ENCODE data around the gene PDXP.

The PDXP gene

DNA sequence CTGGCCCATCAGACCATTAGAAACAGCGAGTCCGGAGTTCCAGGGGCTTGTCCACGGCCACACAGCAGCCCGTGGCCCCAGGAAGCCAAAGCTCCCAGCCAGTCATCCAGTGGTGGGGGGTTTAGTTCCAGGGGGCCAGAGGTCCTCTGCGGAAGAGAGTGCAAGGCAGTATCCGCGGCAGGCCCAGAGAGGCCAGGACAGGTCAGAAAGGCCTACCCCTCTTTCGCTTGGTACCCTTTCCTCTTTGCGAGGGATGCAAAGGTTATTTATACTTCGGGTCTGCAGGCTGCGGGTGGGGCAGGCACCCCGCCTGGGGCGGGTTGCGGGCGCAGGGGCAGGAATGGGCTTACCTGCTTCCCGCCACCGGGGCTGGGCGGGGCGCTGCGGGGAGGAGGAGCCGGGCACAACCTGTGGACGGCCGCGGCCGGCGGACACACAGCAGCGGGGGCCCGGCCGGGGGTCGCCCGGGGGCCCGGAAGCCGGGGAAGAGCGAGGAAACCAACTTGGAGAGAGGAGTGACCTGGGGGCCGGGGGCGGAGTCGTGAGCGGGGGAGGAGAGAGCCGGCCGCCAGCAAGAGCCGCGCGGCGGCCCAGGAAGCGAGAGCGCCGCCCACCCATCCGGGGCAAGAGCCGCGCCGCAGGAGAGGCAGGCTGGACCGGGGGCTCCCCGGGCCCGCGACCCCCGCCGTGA, 19.3 kb upstream of the PDXP start, which contains the start of gene SH3BP1:
TSS of gene SH3BP1 (plus strand) at position 600 of the 691 bp plus-strand sequence. CDS start 119 bp downstream, outside the sequence.
- Histone ChIP-seq H3K9me3 (ENCODE audit: control insufficient read depth, low read depth, low read length) (no peaks in the 10 kb centered on the region), H3K36me3 (ENCODE audit: control insufficient read depth, low read depth, low read length) (no peaks in the 10 kb centered on the region), H3K27ac (ENCODE audit: low read length) (no peak within 1 kb of the TSS), H3K4me1 (ENCODE audit: control insufficient read depth, low read depth, low read length) (peaks cover 12% of the 10 kb centered on the region), H3K4me3 (ENCODE audit: low read length) (peak within 1 kb of the TSS; percentile 67), H3K27me3 (ENCODE audit: control insufficient read depth, insufficient read depth, low read length) (no peaks in the 10 kb centered on the region), H3K9ac (ENCODE audit: low read length) (peak within 1 kb of the TSS; percentile 50)

DNA sequence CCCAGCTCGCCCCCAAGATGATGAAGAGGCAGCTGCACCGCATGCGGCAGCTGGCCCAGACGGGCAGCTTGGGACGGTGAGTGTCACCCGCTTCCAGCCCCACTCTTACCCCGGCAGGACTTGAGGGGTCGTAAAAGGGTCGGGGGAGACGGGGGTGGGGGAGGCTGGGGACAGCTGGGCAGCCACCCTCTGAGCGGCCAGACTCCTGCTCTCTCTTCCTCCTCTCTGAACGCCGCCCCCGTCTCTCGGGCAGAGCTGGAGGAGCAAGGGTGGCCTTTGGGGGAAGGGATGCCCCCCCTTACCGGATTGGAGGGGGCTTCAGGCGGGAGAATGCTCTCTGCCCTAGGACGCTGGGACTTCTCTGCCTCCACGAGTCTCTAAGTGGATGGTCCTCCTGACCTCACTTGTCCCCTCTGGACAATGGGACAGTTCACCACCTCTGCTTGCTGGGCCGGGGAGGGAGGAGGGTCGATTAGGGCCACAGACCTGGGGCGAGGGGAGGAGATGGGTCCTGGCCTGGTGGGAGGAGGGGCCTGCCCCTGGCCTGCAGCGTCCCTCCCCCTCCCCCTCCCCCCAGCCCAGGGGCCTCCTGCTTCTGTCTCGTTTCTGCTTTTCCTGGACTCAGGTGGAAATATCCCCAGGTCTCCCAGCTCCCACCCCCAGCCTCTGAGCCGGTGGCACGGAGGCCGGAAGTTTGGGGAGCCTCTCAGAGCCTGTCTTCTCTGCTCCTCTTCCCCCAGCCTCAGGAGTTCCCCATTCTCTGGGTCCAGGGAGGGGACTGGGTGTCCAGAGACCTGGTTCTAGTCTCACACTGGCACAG, 18.5 kb upstream of the PDXP start:
- H3K9ac ChIP-seq (ENCODE audit: low read length): peak overlapping the region; percentile 50
- H3K36me3 ChIP-seq (ENCODE audit: control insufficient read depth, low read depth, low read length): peaks cover 3% of the 10 kb centered on the region
- H3K4me1 ChIP-seq (ENCODE audit: control insufficient read depth, low read depth, low read length): peaks cover 11% of the 10 kb centered on the region

DNA sequence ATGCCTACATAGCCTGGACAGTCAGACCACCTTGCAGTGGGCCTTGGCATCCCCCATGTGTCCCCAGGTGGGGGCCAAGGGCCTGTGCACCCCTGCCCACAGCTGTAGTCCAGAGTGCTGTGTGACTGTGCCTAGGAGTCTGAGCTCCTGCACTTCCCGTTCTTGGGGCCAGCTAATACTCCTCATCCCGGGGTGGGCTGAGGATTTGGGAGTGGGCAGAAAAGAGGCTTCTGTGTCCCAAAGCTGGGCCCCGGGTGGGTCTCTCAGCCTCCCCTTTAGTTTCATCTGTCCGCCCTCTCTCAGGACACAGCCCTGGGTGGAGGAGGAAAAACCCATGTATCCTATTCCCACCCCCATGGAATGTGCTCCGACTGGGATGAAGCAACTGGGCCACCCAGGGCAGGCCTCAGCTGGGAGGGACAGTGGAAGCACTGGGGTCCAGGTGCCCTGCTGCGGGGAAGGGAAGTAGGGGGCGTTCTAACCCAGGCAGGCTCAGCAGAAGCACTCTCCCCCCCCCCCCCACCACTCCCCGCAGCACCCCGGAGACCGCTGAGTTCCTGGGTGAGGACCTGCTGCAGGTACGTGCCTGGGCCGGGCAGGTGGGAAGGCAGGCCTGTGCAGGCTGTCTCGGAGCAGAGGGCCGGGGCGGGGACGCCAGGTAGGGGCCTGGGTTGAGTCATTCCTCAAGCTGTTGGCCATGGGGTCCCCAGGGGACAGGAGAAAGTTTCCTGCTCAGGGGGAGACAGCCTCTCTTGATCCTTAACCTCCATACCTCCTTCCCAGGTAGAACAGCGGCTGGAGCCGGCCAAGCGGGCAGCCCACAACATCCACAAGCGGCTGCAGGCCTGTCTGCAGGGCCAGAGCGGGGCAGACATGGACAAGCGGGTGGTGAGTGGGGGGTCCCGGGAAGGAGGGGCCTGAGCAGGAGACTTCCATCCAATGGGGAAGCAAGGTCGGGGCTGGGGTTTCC, 17.6 kb upstream of the PDXP start:
- Histone ChIP-seq H3K36me3 (ENCODE audit: control insufficient read depth, low read depth, low read length) (peaks cover 8% of the 10 kb centered on the region), H3K9me3 (ENCODE audit: control insufficient read depth, low read depth, low read length) (no peaks in the 10 kb centered on the region), H3K27me3 (ENCODE audit: control insufficient read depth, insufficient read depth, low read length) (no peaks in the 10 kb centered on the region), H3K27ac (ENCODE audit: low read length) (no peak overlapping the region), H3K9ac (ENCODE audit: low read length) (no peak overlapping the region), H3K4me1 (ENCODE audit: control insufficient read depth, low read depth, low read length) (peaks cover 11% of the 10 kb centered on the region), H3K4me3 (ENCODE audit: low read length) (peak overlapping the region; percentile 67)

More for the DNA sequence above, 18.5 kb upstream of the PDXP start:
- Histone ChIP-seq H3K27me3 (ENCODE audit: control insufficient read depth, insufficient read depth, low read length) (no peaks in the 10 kb centered on the region), H3K27ac (ENCODE audit: low read length) (no peak overlapping the region), H3K4me3 (ENCODE audit: low read length) (peak overlapping the region; percentile 67), H3K9me3 (ENCODE audit: control insufficient read depth, low read depth, low read length) (no peaks in the 10 kb centered on the region)

DNA sequence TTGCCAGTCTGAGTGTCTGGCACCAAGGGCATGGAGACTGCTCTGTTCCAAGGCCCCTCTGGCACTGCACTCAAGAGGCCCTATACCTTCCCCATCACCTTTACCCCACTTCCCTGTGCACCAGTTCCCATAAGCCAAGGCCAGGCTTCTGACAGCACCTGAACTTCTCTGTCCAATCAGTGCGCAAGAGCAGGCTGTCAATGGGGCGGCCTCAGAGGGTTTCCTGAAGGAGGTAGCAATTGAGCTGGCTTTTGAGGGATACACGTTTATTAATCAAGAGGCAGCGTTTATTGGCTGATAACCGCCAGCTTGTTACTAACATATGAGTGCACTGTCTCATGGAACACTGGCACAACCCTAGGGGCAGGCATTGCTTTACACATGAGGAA, 17.0 kb upstream of the PDXP start:
- Histone ChIP-seq H3K27ac (ENCODE audit: low read length) (no peak overlapping the region), H3K9ac (ENCODE audit: low read length) (no peak overlapping the region), H3K36me3 (ENCODE audit: control insufficient read depth, low read depth, low read length) (peaks cover 10% of the 10 kb centered on the region), H3K4me1 (ENCODE audit: control insufficient read depth, low read depth, low read length) (peaks cover 8% of the 10 kb centered on the region), H3K9me3 (ENCODE audit: control insufficient read depth, low read depth, low read length) (no peaks in the 10 kb centered on the region), H3K27me3 (ENCODE audit: control insufficient read depth, insufficient read depth, low read length) (no peaks in the 10 kb centered on the region), H3K4me3 (ENCODE audit: low read length) (no peak overlapping the region)

DNA sequence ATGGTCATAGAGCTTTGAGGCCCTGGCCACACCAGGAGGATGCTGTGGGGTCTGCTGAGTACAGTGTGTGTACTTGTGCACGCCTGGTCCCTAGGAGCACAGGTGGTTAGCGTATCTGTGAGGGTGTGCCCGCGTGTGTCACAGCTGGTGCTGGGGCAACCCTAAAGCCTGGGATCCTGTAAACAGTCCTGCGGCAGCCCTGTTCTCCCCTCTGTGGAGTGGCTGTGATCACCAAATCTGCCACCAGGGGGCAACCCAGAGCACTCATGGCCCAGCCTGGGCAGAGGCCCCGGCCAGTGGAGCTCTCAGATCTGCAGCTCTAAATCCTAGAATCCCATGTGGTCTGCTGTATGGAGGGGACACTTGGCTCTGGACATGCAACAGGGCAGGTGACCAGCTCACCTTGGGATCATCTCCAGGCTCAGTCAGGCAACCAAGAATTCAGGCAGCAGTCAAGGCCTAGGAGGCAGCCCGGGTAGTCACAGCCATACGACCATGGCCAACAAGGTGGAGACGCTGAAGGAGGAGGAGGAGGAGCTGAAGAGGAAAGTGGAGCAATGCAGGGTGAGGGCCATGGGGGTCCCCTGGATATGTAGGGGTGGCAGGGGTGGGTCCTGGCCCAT, 15.2 kb upstream of the PDXP start:
- Histone ChIP-seq H3K4me1 (ENCODE audit: control insufficient read depth, low read depth, low read length) (peaks cover 6% of the 10 kb centered on the region), H3K27ac (ENCODE audit: low read length) (no peak overlapping the region), H3K9me3 (ENCODE audit: control insufficient read depth, low read depth, low read length) (no peaks in the 10 kb centered on the region), H3K9ac (ENCODE audit: low read length) (no peak overlapping the region), H3K27me3 (ENCODE audit: control insufficient read depth, insufficient read depth, low read length) (no peaks in the 10 kb centered on the region), H3K36me3 (ENCODE audit: control insufficient read depth, low read depth, low read length) (peaks cover 18% of the 10 kb centered on the region), H3K4me3 (ENCODE audit: low read length) (no peak overlapping the region)

DNA sequence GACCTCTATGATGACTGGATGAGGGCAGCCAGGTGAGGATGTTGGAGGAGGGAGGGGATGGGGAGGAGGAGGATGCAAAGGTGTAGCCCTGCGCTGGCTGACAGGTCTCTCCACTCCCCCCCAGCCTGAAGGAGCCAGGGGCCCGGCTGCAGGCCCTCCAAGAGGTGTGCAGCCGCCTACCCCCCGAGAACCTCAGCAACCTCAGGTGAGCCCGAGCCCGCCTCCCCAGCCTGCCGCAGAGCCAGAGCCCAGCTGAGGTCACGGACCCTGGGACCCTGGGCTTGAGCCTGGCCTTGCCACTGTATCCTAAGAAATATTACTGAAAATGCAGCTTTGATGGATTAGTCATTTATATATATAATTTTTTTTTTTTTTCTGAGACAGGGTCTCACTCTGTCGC, 11.2 kb upstream of the PDXP start:
- no peaks in the 10 kb centered on the region for H3K27me3 ChIP-seq (ENCODE audit: control insufficient read depth, insufficient read depth, low read length)
- no peak overlapping the region for H3K9ac ChIP-seq (ENCODE audit: low read length)
- H3K4me3 ChIP-seq (ENCODE audit: low read length): no peak overlapping the region
- H3K36me3 ChIP-seq (ENCODE audit: control insufficient read depth, low read depth, low read length): peaks cover 33% of the 10 kb centered on the region
- H3K4me1 ChIP-seq (ENCODE audit: control insufficient read depth, low read depth, low read length): no peaks in the 10 kb centered on the region
- no peaks in the 10 kb centered on the region for H3K9me3 ChIP-seq (ENCODE audit: control insufficient read depth, low read depth, low read length)
- H3K27ac ChIP-seq (ENCODE audit: low read length): no peak overlapping the region

DNA sequence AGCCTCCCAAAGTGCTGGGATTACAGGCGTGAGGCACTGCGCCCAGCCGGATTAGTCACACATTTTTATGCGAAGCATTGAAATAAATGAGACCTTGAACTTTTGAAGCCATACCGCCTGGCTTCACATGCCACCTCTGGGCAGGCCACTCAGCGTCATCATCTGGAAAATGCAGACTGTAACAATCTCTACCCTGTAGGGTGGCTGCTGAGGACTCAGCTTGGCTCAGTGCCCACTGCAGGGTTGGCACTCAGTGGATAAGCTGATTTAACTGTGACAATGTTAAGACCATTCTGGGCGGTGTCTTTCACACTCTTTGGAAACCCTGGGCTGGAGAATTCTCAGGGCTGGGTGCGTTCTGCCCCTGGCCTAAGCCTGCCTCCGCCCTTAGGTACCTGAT, 10.6 kb upstream of the PDXP start:
- Histone ChIP-seq H3K27me3 (ENCODE audit: control insufficient read depth, insufficient read depth, low read length) (no peaks in the 10 kb centered on the region), H3K36me3 (ENCODE audit: control insufficient read depth, low read depth, low read length) (peaks cover 33% of the 10 kb centered on the region), H3K9ac (ENCODE audit: low read length) (no peak overlapping the region)

DNA sequence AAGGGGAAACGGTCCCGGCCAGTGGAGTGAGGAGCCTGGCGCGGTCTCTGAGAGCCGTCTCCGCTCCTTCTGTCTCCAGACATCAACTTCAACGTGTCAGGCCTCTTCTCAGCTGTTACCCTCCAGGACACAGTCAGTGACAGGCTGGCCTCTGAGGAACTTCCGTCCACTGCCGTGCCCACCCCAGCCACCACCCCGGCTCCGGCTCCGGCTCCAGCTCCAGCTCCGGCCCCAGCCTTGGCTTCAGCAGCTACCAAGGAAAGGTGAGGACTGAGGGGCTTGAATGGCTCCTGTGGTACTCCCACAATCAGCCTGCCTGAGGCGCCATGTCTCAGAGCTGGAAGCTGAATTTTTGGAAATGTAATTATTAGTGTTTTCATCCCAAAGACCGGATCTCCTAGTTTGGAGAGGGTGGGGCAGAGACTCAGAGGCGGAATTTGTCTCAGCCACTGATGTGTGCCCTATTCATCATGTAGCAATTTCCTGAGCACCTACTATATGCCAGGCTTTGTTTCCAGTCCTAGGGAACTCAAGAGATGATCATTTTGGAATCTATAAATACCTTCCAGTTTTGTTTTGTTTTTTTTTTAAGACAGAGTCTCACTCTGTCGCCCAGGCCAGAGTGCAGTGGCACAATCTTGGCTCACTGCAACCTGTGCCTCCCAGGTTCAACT, 7.9 kb upstream of the PDXP start:
- Histone ChIP-seq H3K4me1 (ENCODE audit: control insufficient read depth, low read depth, low read length) (no peaks in the 10 kb centered on the region), H3K27ac (ENCODE audit: low read length) (no peak overlapping the region), H3K9ac (ENCODE audit: low read length) (no peak overlapping the region), H3K9me3 (ENCODE audit: control insufficient read depth, low read depth, low read length) (no peaks in the 10 kb centered on the region), H3K27me3 (ENCODE audit: control insufficient read depth, insufficient read depth, low read length) (no peaks in the 10 kb centered on the region), H3K36me3 (ENCODE audit: control insufficient read depth, low read depth, low read length) (peaks cover 29% of the 10 kb centered on the region), H3K4me3 (ENCODE audit: low read length) (no peak overlapping the region)

More for the DNA sequence above, 10.6 kb upstream of the PDXP start:
- Histone ChIP-seq H3K9me3 (ENCODE audit: control insufficient read depth, low read depth, low read length) (no peaks in the 10 kb centered on the region), H3K27ac (ENCODE audit: low read length) (no peak overlapping the region), H3K4me1 (ENCODE audit: control insufficient read depth, low read depth, low read length) (no peaks in the 10 kb centered on the region), H3K4me3 (ENCODE audit: low read length) (no peak overlapping the region)

DNA sequence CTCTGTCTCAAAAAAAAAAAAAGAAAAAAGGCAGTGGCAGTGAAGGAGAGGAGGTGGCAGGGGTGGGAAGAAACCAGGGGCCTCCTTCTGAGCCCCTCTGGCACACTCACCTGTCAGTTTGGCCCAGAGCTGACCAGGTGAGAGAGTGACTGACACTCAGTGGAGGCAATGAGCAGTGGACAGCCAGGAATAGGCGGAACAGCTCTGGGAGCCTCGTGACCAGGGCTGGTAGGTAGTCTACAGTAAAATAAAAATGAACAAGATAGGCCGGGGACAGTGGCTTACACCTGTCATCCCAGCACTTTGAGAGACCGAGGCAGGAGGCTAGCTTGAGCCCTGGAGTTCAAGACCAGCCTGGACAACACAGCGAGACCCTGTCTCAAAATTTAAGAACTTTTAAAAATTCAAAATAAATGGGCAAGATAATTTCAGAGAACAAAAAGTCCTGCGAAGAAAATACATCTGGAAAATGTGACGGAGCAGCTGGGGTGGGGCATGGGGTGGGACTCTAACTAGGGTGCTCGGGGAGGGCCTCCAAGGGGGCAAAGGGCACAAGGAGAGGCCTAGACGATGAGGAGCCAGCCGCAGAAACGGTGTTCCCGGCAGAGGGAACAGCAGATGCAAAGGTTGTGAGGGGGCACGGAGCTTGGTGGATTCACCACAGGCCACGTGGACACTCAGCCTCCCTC, 3.8 kb upstream of the PDXP start:
- peaks cover 4% of the 10 kb centered on the region for H3K4me1 ChIP-seq (ENCODE audit: control insufficient read depth, low read depth, low read length)
- no peak overlapping the region for H3K4me3 ChIP-seq (ENCODE audit: low read length)
- H3K9ac ChIP-seq (ENCODE audit: low read length): no peak overlapping the region
- H3K27ac ChIP-seq (ENCODE audit: low read length): no peak overlapping the region
- no peaks in the 10 kb centered on the region for H3K9me3 ChIP-seq (ENCODE audit: control insufficient read depth, low read depth, low read length)
- peaks cover 15% of the 10 kb centered on the region for H3K36me3 ChIP-seq (ENCODE audit: control insufficient read depth, low read depth, low read length)
- H3K27me3 ChIP-seq (ENCODE audit: control insufficient read depth, insufficient read depth, low read length): no peaks in the 10 kb centered on the region

DNA sequence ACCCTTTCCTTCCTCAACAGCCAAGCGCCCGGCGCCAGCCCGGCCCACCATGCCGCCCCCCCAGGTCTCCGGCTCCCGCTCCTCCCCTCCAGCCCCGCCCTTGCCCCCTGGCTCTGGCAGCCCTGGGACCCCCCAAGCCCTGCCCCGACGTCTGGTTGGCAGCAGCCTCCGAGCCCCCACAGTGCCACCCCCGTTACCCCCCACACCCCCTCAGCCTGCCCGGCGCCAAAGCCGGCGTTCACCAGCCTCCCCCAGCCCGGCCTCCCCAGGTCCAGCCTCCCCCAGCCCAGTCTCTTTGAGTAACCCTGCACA, 3.3 kb upstream of the PDXP start:
- Histone ChIP-seq H3K9ac (ENCODE audit: low read length) (no peak overlapping the region), H3K36me3 (ENCODE audit: control insufficient read depth, low read depth, low read length) (peaks cover 10% of the 10 kb centered on the region)

More for the DNA sequence above, 3.3 kb upstream of the PDXP start:
- Histone ChIP-seq H3K4me1 (ENCODE audit: control insufficient read depth, low read depth, low read length) (peaks cover 6% of the 10 kb centered on the region), H3K4me3 (ENCODE audit: low read length) (no peak overlapping the region), H3K27me3 (ENCODE audit: control insufficient read depth, insufficient read depth, low read length) (no peaks in the 10 kb centered on the region), H3K27ac (ENCODE audit: low read length) (no peak overlapping the region), H3K9me3 (ENCODE audit: control insufficient read depth, low read depth, low read length) (no peaks in the 10 kb centered on the region)

Data from iPS-18a (cell line).